Measurements from ENCODE around the gene DOHH. TPM values are rescaled to one million over a fixed set of nuclear protein-coding genes. Genes with fewer than 3 reads are reported as not detected.
A peak's percentile ranks its signal among the peaks of the same experiment; 100 is the strongest.
"Not testable (repeated sequence)": the region's sequence is repeated elsewhere in the genome, so short reads cannot be mapped to it uniquely, and the experiment has no call there.

DOHH gene
- total RNA-seq, 1 donor from 2014 or later = 12.2 TPM

DNA sequence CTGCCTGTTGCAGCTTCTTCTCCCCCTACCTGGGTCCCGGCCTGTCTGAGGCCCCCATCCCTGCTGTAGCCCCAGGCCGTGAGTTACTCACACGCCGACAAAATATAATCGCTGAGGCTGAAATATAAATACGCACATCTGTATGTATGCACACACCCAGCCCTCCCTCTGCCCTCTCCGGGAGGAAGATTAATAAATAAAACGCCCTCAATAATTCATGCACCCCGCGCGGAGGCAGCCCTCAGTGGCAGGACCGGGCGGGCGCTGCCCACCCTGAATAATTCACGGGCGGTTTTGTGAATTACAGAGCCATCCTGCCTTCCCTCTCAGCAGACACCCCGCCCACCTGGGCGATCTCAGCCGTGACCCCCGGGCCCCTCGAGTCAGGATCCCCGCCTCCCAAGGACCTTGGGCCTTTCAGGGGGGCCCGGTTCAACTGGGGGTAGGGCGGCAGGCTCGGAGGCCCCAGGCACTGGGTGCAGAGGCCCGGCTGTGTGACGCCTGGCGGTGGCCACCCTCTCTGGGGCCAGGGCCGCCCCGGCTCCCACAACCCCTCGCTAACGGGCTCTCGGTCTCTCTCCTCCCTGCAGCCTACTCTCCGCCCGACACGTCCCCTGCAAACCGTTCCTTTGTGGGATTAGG, 44.4 kb downstream of the DOHH start:
- intact Hi-C loops (cut with DNase I) = no loop called here
- H3K27ac ChIP-seq = no peak overlapping the region
- H3K36me3 ChIP-seq = peaks cover 69% of the 10 kb centered on the region

DNA sequence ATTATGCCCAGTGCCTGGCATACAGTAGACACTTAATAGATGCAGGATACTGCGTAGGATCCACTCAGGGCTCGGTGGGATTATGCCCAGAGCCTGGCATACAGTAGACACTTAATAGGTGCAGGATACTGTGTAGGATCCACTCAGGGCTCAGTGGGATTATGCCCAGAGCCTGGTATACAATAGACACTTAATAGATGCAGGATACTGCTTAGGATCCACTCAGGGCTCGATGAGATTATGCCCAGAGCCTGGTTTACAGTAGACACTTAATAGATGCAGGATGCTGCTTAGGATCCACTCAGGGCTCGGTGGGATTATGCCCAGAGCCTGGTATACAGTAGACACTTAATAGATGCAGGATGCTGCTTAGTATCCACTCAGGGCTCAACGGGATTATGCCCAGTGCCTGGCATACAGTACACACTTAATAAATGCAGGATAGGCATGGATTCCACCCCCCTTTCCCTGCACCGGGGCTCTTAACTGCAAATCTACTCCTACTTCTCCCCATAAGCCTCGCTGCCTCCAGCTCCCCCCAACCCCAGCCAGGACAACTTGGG, 45.0 kb downstream of the DOHH start:
- peaks cover 27% of the 10 kb centered on the region for H3K4me1 ChIP-seq
- peaks cover 69% of the 10 kb centered on the region for H3K36me3 ChIP-seq
- ATAC-seq = no peak
- DNase-seq = no peak
- no peaks in the 10 kb centered on the region for H3K27me3 ChIP-seq
- no peak overlapping the region for H3K4me3 ChIP-seq
- no peak overlapping the region for H3K27ac ChIP-seq
- TF ChIP-seq, protein P1, sequence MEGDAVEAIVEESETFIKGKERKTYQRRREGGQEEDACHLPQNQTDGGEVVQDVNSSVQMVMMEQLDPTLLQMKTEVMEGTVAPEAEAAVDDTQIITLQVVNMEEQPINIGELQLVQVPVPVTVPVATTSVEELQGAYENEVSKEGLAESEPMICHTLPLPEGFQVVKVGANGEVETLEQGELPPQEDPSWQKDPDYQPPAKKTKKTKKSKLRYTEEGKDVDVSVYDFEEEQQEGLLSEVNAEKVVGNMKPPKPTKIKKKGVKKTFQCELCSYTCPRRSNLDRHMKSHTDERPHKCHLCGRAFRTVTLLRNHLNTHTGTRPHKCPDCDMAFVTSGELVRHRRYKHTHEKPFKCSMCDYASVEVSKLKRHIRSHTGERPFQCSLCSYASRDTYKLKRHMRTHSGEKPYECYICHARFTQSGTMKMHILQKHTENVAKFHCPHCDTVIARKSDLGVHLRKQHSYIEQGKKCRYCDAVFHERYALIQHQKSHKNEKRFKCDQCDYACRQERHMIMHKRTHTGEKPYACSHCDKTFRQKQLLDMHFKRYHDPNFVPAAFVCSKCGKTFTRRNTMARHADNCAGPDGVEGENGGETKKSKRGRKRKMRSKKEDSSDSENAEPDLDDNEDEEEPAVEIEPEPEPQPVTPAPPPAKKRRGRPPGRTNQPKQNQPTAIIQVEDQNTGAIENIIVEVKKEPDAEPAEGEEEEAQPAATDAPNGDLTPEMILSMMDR (IDR thresholded peaks at IDR 0.05) = no peak
- intact Hi-C loops (cut with DNase I) = no loop called here
- no peaks in the 10 kb centered on the region for H3K9me3 ChIP-seq

More for the DNA sequence above, 44.4 kb downstream of the DOHH start:
- Histone ChIP-seq H3K9me3 (no peaks in the 10 kb centered on the region), H3K4me3 (no peak overlapping the region), H3K4me1 (peaks cover 26% of the 10 kb centered on the region), H3K27me3 (no peaks in the 10 kb centered on the region)
- DNase-seq (no peak), ATAC-seq (no peak)
- TF ChIP-seq, protein P1 (IDR thresholded peaks at IDR 0.05) = no peak

DNA sequence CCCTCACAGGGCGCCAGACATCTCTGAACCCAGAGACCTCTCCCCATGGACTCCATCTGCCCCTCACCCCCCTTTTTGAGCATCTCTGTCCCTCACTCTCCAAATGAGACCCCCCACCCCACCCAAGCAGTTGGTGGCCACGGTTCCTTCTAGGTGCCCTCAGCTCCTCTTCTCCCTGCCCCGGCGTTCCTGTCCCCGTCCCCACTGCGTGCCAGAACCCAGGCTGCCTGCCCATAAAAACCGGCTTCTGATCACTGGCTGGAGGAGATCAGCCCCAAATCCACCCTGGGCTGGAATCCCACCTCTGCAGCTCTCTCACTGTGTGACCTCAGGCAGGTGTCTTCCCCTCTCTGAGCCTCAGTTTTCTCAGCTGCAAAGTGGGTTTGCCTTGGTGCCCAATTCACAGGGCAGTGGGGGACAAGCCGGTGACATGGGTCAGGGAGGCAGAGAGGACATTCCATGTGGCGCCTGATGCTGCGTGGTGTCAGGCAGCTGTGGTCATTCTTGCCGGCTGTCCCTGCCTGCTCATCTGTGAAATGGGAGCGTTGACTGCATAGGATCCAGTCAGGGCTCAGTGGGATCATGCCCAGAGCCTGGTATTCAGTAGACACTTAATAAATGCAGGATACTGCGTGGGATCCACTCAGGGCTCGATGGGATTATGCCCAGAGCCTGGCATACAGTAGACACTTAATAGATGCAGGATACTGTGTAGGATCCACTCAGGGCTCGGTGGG, 45.6 kb downstream of the DOHH start:
- TF ChIP-seq, protein P1 (IDR thresholded peaks at IDR 0.05) = no peak
- Histone ChIP-seq H3K27ac (no peak overlapping the region), H3K27me3 (no peaks in the 10 kb centered on the region), H3K9me3 (no peaks in the 10 kb centered on the region), H3K36me3 (peaks cover 68% of the 10 kb centered on the region), H3K4me3 (no peak overlapping the region), H3K4me1 (peaks cover 25% of the 10 kb centered on the region)
- intact Hi-C loops (cut with DNase I) = no loop called here
- ATAC-seq (no peak), DNase-seq (no peak)

DNA sequence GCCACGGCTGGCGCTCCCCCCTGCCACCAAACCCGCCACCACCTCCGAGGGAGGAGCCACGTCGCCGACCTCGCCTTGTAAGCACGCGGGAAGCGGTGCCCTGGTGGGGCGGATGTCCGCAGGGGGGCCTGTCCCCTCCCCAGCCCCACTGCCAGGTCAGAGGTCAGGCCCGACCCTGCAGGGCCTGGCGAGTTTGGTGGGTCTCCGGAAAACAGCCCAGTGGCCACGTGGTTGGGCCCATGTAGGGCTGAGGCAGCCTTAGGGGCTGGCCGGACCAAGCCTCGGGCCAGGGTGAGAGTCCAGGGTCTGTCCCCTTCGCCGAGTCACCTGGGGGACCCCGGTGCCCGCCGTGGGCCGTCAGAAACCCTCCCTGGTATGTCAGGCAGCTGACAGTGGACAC, 46.6 kb downstream of the DOHH start:
- intact Hi-C loops (cut with DNase I) = no loop called here
- Histone ChIP-seq H3K4me1 (peaks cover 17% of the 10 kb centered on the region), H3K27me3 (no peaks in the 10 kb centered on the region), H3K9me3 (no peaks in the 10 kb centered on the region), H3K4me3 (no peak overlapping the region), H3K36me3 (peaks cover 76% of the 10 kb centered on the region), H3K27ac (no peak overlapping the region)
- DNase-seq (no peak), ATAC-seq (no peak)
- TF ChIP-seq, protein P1 (IDR thresholded peaks at IDR 0.05) = no peak

DNA sequence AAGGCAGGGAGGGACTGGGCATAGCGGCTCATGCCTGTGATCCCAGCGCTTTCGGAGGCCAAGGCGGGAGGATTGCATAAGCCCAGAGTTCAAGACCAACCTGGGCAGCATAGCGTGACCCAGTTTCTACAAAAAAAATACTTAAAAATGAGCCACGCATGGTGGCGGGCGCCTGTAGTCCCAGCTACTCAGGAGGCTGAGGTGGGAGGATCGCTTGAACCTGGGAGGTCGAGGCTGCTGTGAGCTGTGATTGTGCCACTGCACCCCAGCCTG, 47.6 kb downstream of the DOHH start:
- H3K4me3 ChIP-seq; H3K27ac ChIP-seq; intact Hi-C loops (cut with DNase I); H3K27me3 ChIP-seq; H3K9me3 ChIP-seq; ATAC-seq; H3K4me1 ChIP-seq; DNase-seq: not testable (repeated sequence)
- peaks cover 85% of the 10 kb centered on the region for H3K36me3 ChIP-seq

DNA sequence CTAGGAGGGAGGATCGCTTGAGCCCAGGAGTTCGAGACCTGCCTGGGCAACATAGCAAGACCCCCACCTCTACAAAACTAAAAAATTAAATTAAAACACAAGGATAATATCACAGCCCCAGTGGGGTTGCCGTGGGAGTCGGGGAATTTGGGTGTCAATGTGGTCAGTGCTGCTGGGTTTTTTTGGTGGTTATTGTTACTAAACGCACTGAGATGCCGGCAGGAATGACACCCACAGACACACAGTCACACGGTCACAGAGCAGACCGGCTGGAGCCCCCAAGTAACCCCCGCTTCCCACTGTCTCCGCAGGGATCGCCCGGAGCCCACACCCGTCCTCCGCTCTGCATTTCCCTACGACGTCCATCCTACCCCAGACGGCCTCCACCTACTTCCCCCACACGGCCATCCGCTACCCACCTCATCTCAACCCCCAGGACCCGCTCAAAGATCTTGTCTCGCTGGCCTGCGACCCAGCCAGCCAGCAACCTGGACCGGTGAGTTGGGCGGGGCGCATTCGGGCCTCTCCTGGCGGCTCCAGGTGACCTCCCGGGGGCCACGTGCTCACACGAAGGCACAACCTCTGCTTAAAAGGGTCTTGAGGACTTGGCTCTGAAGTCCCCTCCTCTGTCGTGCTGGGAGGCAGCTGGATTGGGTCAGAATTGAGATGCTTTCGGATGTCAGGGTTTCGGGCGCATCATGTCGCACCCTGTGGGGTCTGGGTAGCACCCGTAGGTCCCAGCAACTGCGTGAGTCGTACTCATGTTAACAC, 48.1 kb downstream of the DOHH start:
- H3K27ac ChIP-seq = no peak overlapping the region
- DNase-seq (peak; percentile 62), ATAC-seq (no peak)
- H3K36me3 ChIP-seq = peaks cover 88% of the 10 kb centered on the region
- H3K9me3 ChIP-seq = no peaks in the 10 kb centered on the region
- H3K27me3 ChIP-seq = no peaks in the 10 kb centered on the region
- peaks cover 7% of the 10 kb centered on the region for H3K4me1 ChIP-seq
- intact Hi-C loops (cut with DNase I) = no loop called here
- no peak overlapping the region for H3K4me3 ChIP-seq
- TF ChIP-seq, protein P1 (IDR thresholded peaks at IDR 0.05) = no peak

All from upper lobe of right lung (tissue), 1 donor.